Stimulated activated CD8-positive, alpha-beta memory T cell treated with anti-CD3 and anti-CD28 coated beads, Interleukin-4, amount 100 ng/mL, for 24 hours (primary cell): ENCODE data around the gene RSPO1.

Experiments used
- DNase-seq: peaks from one replicate; pipeline ENCODE4 v3.0.0-alpha.2; 2020; ENCODE audit warnings: low read depth

RSPO1 gene

GRCh38 chr1:37656881-37657280 lies 22.2 kb upstream of the RSPO1 start:
- no peak for DNase-seq

- DNase-seq: no peak
Measured at GRCh38 chr1:37656026-37656425, 21.3 kb upstream of the RSPO1 start.

- DNase-seq: no peak
Measured at GRCh38 chr1:37655274-37655673, 20.6 kb upstream of the RSPO1 start.

GRCh38 chr1:37653906-37654305 lies 19.2 kb upstream of the RSPO1 start:
- DNase-seq: no peak

- DNase-seq: no peak
Measured at GRCh38 chr1:37652976-37653375, 18.3 kb upstream of the RSPO1 start.

GRCh38 chr1:37651803-37652202 lies 17.1 kb upstream of the RSPO1 start:
- no peak for DNase-seq

- no peak for DNase-seq
Measured at GRCh38 chr1:37650721-37651120, 16.0 kb upstream of the RSPO1 start.

- no peak for DNase-seq
Measured at GRCh38 chr1:37650173-37650572, 15.5 kb upstream of the RSPO1 start.

- no peak for DNase-seq
Measured at GRCh38 chr1:37647281-37647680, 12.6 kb upstream of the RSPO1 start.

- no peak for DNase-seq
Measured at GRCh38 chr1:37641059-37641458, 6.4 kb upstream of the RSPO1 start.

- no peak for DNase-seq
Measured at GRCh38 chr1:37636435-37636834, 1.7 kb upstream of the RSPO1 start.

- DNase-seq: no peak
Measured at GRCh38 chr1:37634992-37635902, 555 bp upstream of the RSPO1 start.

- DNase-seq: no peak
Measured at GRCh38 chr1:37633938-37634243, 801 bp downstream of the RSPO1 start.

- DNase-seq: no peak
Measured at GRCh38 chr1:37633040-37633937, 1.4 kb downstream of the RSPO1 start.

GRCh38 chr1:37631036-37631435 lies 3.7 kb downstream of the RSPO1 start:
- DNase-seq: no peak

- no peak for DNase-seq
Measured at GRCh38 chr1:37630426-37631028, 4.2 kb downstream of the RSPO1 start.

- no peak for DNase-seq
Measured at GRCh38 chr1:37629726-37630425, 4.8 kb downstream of the RSPO1 start.

- no peak for DNase-seq
Measured at GRCh38 chr1:37629008-37629407, 5.7 kb downstream of the RSPO1 start.

- no peak for DNase-seq
Measured at GRCh38 chr1:37628026-37628556, 6.6 kb downstream of the RSPO1 start.

- DNase-seq: no peak
Measured at GRCh38 chr1:37622131-37622530, 12.6 kb downstream of the RSPO1 start.

GRCh38 chr1:37621326-37621870 lies 13.3 kb downstream of the RSPO1 start:
- DNase-seq: no peak

- DNase-seq: no peak
Measured at GRCh38 chr1:37620707-37621106, 14.0 kb downstream of the RSPO1 start.
